ENCODE data around the gene ALPI. TPM values are rescaled to one million over a fixed set of nuclear protein-coding genes. Genes with fewer than 3 reads are reported as not detected.

Gene ALPI
- total and polyA plus RNA-seq, 10 of the 15 experiments (the other 5 are each of a cell fraction or from before 2014, with no cell fraction given), result not detected

- CTCF ChIA-PET, result interaction anchor here (2.1 to 2.5 kb wide), 2 partner anchors 12 to 68 kb away, joined by 4 to 7 read pairs; no protein-coding TSS in a partner anchor
- Histone ChIP-seq H3K36me3 (ENCODE audit: control insufficient read depth in 2 of 2, insufficient read depth in 2 of 2, low read length in 1 of 2) (no peaks in the 10 kb centered on the region), H3K4me1 (ENCODE audit: control insufficient read depth, insufficient read depth, low read length) (no peaks in the 10 kb centered on the region), H3K9me3 (replicated peaks; ENCODE audit: control insufficient read depth, insufficient read depth, low read length) (no peaks in the 10 kb centered on the region), H3K79me2 (ENCODE audit: control insufficient read depth, insufficient read depth, low read length) (no peaks in the 10 kb centered on the region), H3K4me3 (no peak overlapping the region), H3K4me2 (ENCODE audit: control insufficient read depth, insufficient read depth) (no peak overlapping the region), H3K27ac (ENCODE audit: control insufficient read depth, insufficient read depth) (no peak overlapping the region), H4K20me1 (ENCODE audit: control insufficient read depth, insufficient read depth) (no peaks in the 10 kb centered on the region), H3K27me3 (replicated peaks in 1 of 2; ENCODE audit: control insufficient read depth in 2 of 2, insufficient read depth in 2 of 2, low read length in 1 of 2) (no peaks in the 10 kb centered on the region; a peak in 2 of 4 replicates), H3K9ac (ENCODE audit: control insufficient read depth, insufficient read depth, low read length) (no peak overlapping the region), H2AFZ (ENCODE audit: control insufficient read depth, low read depth, low read length) (no peak overlapping the region)
- no peak for DNase-seq (ENCODE audit: low read depth, low spot score)
- 35% methylated on average over 4 of the region's 4 CpGs for WGBS (ENCODE audit: insufficient coverage, insufficient replicate concordance, low lambda C conversion rate, missing lambda C conversion rate)
- RAD21 ChIA-PET (ENCODE audit: unreplicated experiment), result no interaction called here
- BruUV-seq (replicated peaks), result no TSS peak
- ATAC-seq, result no peak
- FAIRE-seq, result no peak
- in situ Hi-C loops (cut with MboI) (no loop called here), intact Hi-C loops (cut with micrococcal nuclease; ENCODE audit: unreplicated experiment) (no loop called here)
- SMC1A ChIA-PET (ENCODE audit: uncharacterized antibody, unreplicated experiment), result no interaction called here
- no peak for TF ChIP-seq GABPA (IDR thresholded peaks at IDR 0.05; ENCODE audit: low read depth)
- POLR2A ChIA-PET, result no interaction called here
These were observed 20.6 kb upstream of the ALPI start for GRCh38 chr2:232435375-232435648.

DNA sequence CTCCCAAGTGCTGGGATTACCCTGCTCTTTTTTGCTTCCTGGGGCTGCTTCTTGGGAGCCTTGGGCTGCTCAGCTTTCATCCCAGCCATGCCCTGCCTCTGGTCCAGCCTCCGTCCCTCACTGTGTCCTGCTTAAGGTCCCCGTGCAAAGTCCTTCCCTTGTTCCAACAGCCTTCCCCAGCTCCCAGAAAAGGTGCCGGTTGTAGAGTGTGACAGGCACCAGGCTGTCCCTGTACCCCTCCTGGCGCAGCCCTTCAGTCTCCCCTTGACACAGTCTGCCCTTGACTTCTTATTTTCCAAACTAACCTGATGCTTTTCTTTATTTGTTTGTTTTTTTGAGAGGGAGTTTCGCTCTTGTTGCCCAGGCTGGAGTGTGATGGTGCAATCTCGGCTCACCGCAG is 20.1 kb upstream of the ALPI start:
- ATAC-seq (no peak), DNase-seq (ENCODE audit: low read depth, low spot score) (no peak), FAIRE-seq (no peak)
- Histone ChIP-seq H3K4me2 (ENCODE audit: control insufficient read depth, insufficient read depth) (no peak overlapping the region), H3K79me2 (ENCODE audit: control insufficient read depth, insufficient read depth, low read length) (no peaks in the 10 kb centered on the region), H3K27ac (ENCODE audit: control insufficient read depth, insufficient read depth) (no peak overlapping the region), H3K4me1 (ENCODE audit: control insufficient read depth, insufficient read depth, low read length) (no peaks in the 10 kb centered on the region), H2AFZ (ENCODE audit: control insufficient read depth, low read depth, low read length) (no peak overlapping the region), H3K36me3 (ENCODE audit: control insufficient read depth in 2 of 2, insufficient read depth in 2 of 2, low read length in 1 of 2) (no peaks in the 10 kb centered on the region), H3K27me3 (replicated peaks in 1 of 2; ENCODE audit: control insufficient read depth in 2 of 2, insufficient read depth in 2 of 2, low read length in 1 of 2) (no peaks in the 10 kb centered on the region; a peak in 2 of 4 replicates), H3K9me3 (replicated peaks; ENCODE audit: control insufficient read depth, insufficient read depth, low read length) (no peaks in the 10 kb centered on the region), H3K4me3 (no peak overlapping the region), H4K20me1 (ENCODE audit: control insufficient read depth, insufficient read depth) (no peaks in the 10 kb centered on the region), H3K9ac (ENCODE audit: control insufficient read depth, insufficient read depth, low read length) (no peak overlapping the region)
- in situ Hi-C loops (cut with MboI) (no loop called here), intact Hi-C loops (cut with micrococcal nuclease; ENCODE audit: unreplicated experiment) (no loop called here)
- ChIA-PET POLR2A (no interaction called here), RAD21 (ENCODE audit: unreplicated experiment) (no interaction called here), SMC1A (ENCODE audit: uncharacterized antibody, unreplicated experiment) (no interaction called here), CTCF (interaction anchor here (2.1 to 2.5 kb wide), 2 partner anchors 11 to 68 kb away, joined by 4 to 7 read pairs; no protein-coding TSS in a partner anchor)
- TF ChIP-seq PKNOX1 (IDR thresholded peaks at IDR 0.05), result no peak
- no peak for TF ChIP-seq ZBTB40 (IDR thresholded peaks at IDR 0.05; ENCODE audit: borderline replicate concordance)
- no peak for TF ChIP-seq ATF7 (IDR thresholded peaks at IDR 0.05; ENCODE audit: low read depth)
- no peak for TF ChIP-seq ATF3 (IDR thresholded peaks at IDR 0.05; ENCODE audit: borderline replicate concordance, extremely low read depth, low read depth, low read length)
- TF ChIP-seq ETV6 (conservative IDR thresholded peaks at IDR 0.05 in 1 of 2, IDR thresholded peaks at IDR 0.05 in 1 of 2; ENCODE audit: borderline replicate concordance in 1 of 2, low read depth in 1 of 2), result no peak
- WGBS (ENCODE audit: insufficient coverage, insufficient replicate concordance, low lambda C conversion rate, missing lambda C conversion rate), result 31% methylated on average over 7 of the region's 7 CpGs
- BruUV-seq (replicated peaks), result no TSS peak
